HEK293T (cell line): ENCODE data around the gene SMAP2.

ENCODE experiments used
- CTCF ChIA-PET: fragments of 350-600 bp; formaldehyde crosslinking; extraction: SDS; loops from one replicate; lab custom pipeline; 2021; ENCODE audit warnings: antibody characterized with exemption, inconsistent platforms; lab: Yijun Ruan, JAX
- POLR2A ChIA-PET: fragments of 350-600 bp; formaldehyde crosslinking; extraction: SDS; loops from one replicate; lab custom pipeline; 2020; ENCODE audit warnings: antibody characterized with exemption, inconsistent platforms; lab: Yijun Ruan, JAX
- DNase-seq: peaks from one replicate; pipeline ENCODE4 v3.0.0; 2012; ENCODE audit warnings: mixed read lengths; ENCODE audit errors: extremely low spot score
- ARNT ChIP-seq: fragments of 450-650 bp; IDR thresholded peaks from 2 replicates; pipeline ENCODE4 v1.6.1; 2017; ENCODE audit warnings: mild to moderate bottlenecking
- BHLHE40 ChIP-seq: fragments of 450-650 bp; IDR thresholded peaks from 2 replicates; pipeline ENCODE4 v1.6.1; 2016; ENCODE audit warnings: mild to moderate bottlenecking, moderate library complexity, borderline replicate concordance
- CTBP1 ChIP-seq: fragments of 450-650 bp; IDR thresholded peaks from 2 replicates; pipeline ENCODE4 v1.6.1; 2016; ENCODE audit warnings: borderline replicate concordance
- ELF4 ChIP-seq: fragments of 450-650 bp; IDR thresholded peaks from 2 replicates; pipeline ENCODE4 v1.6.1; 2017; ENCODE audit warnings: antibody characterized with exemption
- FOXA1 ChIP-seq: fragments of 450-650 bp; IDR thresholded peaks from 2 replicates; pipeline ENCODE4 v1.6.1; 2016; ENCODE audit warnings: mild to moderate bottlenecking
- FOXK2 ChIP-seq: fragments of 450-650 bp; IDR thresholded peaks from 2 replicates; pipeline ENCODE4 v1.6.1; 2016; ENCODE audit warnings: mild to moderate bottlenecking
- FOXM1 ChIP-seq: fragments of 450-650 bp; IDR thresholded peaks from 2 replicates; pipeline ENCODE4 v1.6.1; 2017; ENCODE audit warnings: mild to moderate bottlenecking, borderline replicate concordance
- HDGF ChIP-seq: fragments of 450-650 bp; IDR thresholded peaks from 2 replicates; pipeline ENCODE4 v1.6.1; 2017; ENCODE audit warnings: antibody characterized with exemption, borderline replicate concordance
- L3MBTL2 ChIP-seq: fragments of 450-650 bp; conservative IDR thresholded peaks from 2 replicates; pipeline ENCODE4 v1.6.1; 2016; ENCODE audit warnings: mild to moderate bottlenecking
- LEF1 ChIP-seq: fragments of 450-650 bp; IDR thresholded peaks from 2 replicates; pipeline ENCODE4 v1.6.1; 2017; ENCODE audit warnings: mild to moderate bottlenecking, borderline replicate concordance
- NFRKB ChIP-seq: fragments of 450-650 bp; IDR thresholded peaks from 2 replicates; pipeline ENCODE4 v1.6.1; 2016; ENCODE audit warnings: mild to moderate bottlenecking, moderate library complexity
- SP1 ChIP-seq: fragments of 450-650 bp; IDR thresholded peaks from 2 replicates; pipeline ENCODE4 v1.6.1; 2017
- SUZ12 ChIP-seq: fragments of 450-650 bp; IDR thresholded peaks from 2 replicates; pipeline ENCODE4 v1.6.1; 2016; ENCODE audit warnings: mild to moderate bottlenecking
- TARDBP ChIP-seq: fragments of 450-650 bp; IDR thresholded peaks from 2 replicates; pipeline ENCODE4 v1.6.1; 2016
- ZNF384 ChIP-seq: fragments of 450-650 bp; IDR thresholded peaks from 2 replicates; pipeline ENCODE4 v1.6.1; 2016
- TF ChIP-seq, protein P1 (sequence below): fragments of 450-650 bp; IDR thresholded peaks from 2 replicates; pipeline ENCODE4 v1.6.1; 2016

Gene SMAP2

DNA sequence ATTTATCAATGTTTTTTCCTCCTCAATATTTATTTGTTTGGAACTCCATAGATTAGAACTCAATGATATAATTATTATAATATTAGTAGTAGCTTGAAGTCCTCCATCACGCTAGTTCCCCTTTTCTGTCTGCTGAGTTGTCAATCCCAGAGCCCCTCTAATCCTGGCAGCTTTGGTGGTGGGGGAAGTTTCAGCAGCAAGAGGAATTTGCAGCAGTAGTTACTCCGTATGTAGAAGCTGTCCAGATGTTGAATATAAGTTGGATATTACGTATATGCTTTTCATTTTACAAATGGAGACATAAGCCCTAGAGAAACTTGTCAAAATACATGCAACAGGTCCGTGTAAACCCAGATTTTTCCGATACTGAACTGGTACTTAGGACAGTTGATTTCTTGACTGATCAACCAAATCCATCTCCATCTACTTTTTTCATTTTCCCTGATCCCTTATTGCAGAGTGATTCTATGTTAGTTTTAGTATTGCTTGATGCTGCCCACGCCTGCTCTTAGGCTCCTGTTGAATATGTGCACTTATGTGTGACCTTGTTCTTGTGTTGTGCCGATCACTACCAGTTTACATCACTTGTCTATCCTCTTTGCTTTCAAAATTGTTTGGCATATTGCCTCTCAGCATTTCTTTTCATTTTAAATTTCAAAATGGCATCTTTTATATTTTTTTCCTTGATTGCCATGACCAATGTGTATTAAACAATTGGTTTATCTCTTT, 28.1 kb downstream of the SMAP2 start:
- POLR2A ChIA-PET, result no interaction called here
- DNase-seq, result no peak
- CTCF ChIA-PET, result interaction anchor here (0.6 kb wide), 1 partner anchor 223 kb away, joined by 4 read pairs; no protein-coding TSS in a partner anchor
- TF ChIP-seq SP1 (no peak), TARDBP (no peak), CTBP1 (no peak), LEF1 (no peak), NFRKB (no peak), SUZ12 (no peak), L3MBTL2 (no peak), HDGF (no peak)
- TF ChIP-seq, protein P1, sequence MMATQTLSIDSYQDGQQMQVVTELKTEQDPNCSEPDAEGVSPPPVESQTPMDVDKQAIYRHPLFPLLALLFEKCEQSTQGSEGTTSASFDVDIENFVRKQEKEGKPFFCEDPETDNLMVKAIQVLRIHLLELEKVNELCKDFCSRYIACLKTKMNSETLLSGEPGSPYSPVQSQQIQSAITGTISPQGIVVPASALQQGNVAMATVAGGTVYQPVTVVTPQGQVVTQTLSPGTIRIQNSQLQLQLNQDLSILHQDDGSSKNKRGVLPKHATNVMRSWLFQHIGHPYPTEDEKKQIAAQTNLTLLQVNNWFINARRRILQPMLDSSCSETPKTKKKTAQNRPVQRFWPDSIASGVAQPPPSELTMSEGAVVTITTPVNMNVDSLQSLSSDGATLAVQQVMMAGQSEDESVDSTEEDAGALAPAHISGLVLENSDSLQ, result no peak

DNA sequence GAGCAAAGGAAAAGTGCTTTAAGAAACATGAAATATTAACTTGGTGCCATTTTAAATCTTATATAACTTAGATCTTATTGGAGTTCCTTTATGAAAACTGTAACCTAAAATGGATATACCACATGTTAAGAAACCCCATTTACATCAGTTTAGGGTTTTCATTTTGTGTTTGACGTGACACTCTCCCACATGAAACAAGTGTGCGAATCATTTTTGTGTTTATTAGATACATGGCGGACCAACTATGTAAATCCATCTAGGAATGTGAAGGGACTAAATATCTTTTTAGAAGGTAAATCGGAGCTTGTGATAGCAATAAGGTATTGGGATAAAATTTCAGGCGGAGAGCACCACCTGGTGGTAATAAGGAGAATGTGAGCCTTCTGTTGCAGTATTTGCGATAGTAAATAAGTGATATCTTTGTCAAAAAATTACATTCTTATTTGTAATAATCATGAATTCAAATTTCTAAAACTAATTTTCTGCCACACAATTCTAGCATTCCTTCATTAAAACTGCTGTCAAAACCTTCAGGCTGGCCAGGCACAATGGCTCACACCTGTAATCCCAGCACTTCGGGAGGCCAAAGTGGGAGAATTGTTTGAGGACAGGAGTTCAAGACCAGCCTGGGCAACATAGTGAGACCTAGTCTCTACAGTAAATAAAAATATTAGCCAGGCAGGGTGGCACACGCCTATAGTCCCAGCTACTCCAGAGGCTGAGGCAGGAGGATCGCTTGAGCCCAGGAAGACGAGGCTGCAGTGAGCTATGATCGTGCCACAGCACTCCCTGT, 31.3 kb downstream of the SMAP2 start:
- peak; percentile 40 for DNase-seq
- POLR2A ChIA-PET, result interaction anchor here (1.0 kb wide), 2 partner anchors 31 to 85 kb away, joined by 3 to 4 read pairs; partner anchors contain the start of gene SMAP2
- TF ChIP-seq, protein P1, result no peak
- TF ChIP-seq FOXK2 (no peak), ELF4 (no peak), BHLHE40 (no peak)
- CTCF ChIA-PET, result interaction anchor here (0.6 to 1.9 kb wide), 16 partner anchors 10 to 330 kb away, joined by 3 to 12 read pairs (median 4); partner anchors contain the start of genes SMAP2 and ZFP69B

DNA sequence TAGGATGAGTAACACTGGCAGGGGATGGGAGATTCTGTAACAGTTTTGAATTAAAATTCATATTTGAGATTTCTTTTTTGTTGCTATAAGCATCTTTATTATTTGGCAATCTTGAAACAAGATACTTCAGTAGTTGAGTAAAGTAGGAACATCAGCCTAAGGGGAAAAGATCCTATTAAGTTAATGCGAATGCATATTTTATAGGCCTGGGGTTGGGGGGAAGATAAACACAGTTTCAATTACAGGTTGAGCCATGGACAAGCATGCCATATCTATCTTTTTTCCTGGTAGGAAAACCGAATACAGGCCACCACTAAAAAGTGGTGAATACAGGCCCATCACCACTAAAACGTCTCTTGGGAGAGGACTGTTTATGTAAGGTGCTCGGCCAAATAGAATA, 32.3 kb downstream of the SMAP2 start:
- no peak for TF ChIP-seq SUZ12
- TF ChIP-seq SP1, result no peak
- no peak for TF ChIP-seq HDGF
- no peak for TF ChIP-seq FOXK2
- POLR2A ChIA-PET, result no interaction called here
- DNase-seq, result no peak
- CTCF ChIA-PET, result interaction anchor here (1.0 to 1.9 kb wide), 7 partner anchors 23 to 262 kb away, joined by 3 to 12 read pairs (median 5); no protein-coding TSS in a partner anchor

DNA sequence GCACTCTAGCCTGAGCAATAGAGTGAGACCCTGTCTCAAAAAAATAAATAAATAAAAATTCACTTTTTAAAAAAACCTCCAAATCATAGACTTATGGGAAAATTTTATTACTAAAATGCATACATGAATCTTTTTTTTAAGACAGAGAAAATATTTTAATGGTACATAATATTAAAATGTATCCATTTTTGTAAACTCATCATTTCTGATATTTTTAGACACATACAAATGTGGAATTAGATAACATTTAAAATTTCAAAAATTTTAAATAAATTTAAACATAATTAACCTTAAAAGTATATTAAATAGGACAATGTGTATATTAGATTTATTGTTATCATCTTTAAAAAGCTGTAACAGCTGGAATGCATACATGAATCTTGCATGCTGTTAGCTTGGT, 33.9 kb downstream of the SMAP2 start:
- TF ChIP-seq BHLHE40 (no peak), SUZ12 (no peak), TARDBP (no peak)
- TF ChIP-seq, protein P1, result no peak
- no peak for DNase-seq
- ChIA-PET POLR2A (no interaction called here), CTCF (interaction anchor here (1.2 to 1.3 kb wide), 3 partner anchors 69 to 264 kb away, joined by 4 to 5 read pairs (median 5); no protein-coding TSS in a partner anchor)

DNA sequence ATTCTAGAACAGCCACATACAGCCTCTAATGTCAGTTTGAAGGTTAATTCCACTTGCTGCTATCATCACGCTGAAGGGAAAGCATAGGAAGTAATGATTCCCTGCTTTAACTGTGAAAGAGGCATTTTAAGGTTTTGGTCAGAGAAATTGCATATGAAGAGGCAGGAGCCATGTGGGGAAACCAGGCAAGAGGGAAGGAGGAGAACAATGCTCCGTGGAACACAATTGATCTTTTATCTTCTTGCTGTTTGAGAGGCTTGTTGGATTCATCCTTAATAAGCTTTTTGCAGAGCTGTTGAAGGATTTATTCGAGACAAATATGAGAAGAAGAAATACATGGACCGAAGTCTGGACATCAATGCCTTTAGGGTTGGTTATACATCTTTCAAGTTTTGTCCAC, 35.9 kb downstream of the SMAP2 start:
- no peak for DNase-seq
- POLR2A ChIA-PET, result no interaction called here
- CTCF ChIA-PET, result no interaction called here
- TF ChIP-seq ARNT (no peak), SP1 (no peak), CTBP1 (no peak), FOXM1 (no peak), ZNF384 (no peak), HDGF (no peak), ELF4 (no peak), FOXK2 (no peak), LEF1 (no peak), FOXA1 (no peak), NFRKB (no peak)

DNA sequence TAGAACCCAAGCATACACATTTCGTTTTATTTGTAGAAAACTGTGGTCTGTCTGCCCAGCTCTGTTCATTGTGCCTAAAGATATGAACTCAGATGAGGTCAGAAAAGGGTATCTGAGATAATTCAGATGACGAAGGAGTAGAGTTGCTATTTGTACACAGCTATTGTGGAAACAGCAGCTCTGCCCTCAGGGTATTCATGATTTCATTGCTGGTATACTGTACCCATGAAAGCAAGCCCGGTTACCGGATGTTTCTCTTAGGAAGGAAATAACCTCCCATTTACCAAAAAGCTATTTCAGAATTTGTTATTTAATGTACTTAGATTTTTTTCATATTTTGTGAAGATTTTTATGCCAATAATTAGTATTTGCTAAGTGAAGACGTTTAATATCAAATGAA, 37.8 kb downstream of the SMAP2 start:
- no peak for DNase-seq
- TF ChIP-seq TARDBP (no peak), L3MBTL2 (no peak)
- ChIA-PET POLR2A (interaction anchor here (1.1 kb wide), 1 partner anchor 39 kb away, joined by 3 read pairs; the partner anchor contains the start of gene ZFP69B), CTCF (no interaction called here)

DNA sequence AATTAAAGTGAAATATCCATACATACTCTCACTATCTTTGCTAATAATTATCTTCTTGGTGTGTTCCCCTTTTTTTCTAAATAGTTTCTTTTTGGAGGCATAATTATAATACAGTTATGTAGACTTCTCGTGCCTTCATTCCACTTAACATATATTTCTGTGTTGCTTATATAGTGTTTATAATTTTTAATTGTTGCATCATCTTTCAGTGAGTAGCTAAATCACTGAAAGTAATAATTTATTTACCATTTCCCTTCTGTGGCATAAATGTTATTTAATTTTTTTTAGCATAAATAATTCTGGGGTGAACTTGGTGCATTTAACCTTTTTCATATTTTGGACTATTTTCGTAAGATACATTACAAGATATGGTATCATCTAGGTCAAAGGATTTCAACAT, 38.3 kb downstream of the SMAP2 start:
- no peak for DNase-seq
- ChIA-PET POLR2A (interaction anchor here (1.1 kb wide), 1 partner anchor 38 kb away, joined by 3 read pairs; the partner anchor contains the start of gene ZFP69B), CTCF (no interaction called here)
- no peak for TF ChIP-seq FOXK2
- TF ChIP-seq, protein P1, result no peak
- TF ChIP-seq ELF4, result no peak
- no peak for TF ChIP-seq CTBP1
- no peak for TF ChIP-seq SUZ12
- no peak for TF ChIP-seq ZNF384
- TF ChIP-seq BHLHE40, result no peak
- TF ChIP-seq L3MBTL2, result no peak
- no peak for TF ChIP-seq SP1
- TF ChIP-seq HDGF, result no peak
- TF ChIP-seq NFRKB, result no peak
- TF ChIP-seq FOXA1, result no peak
